ENCODE measurements around the gene HOXA3.

The HOXA3 gene

GRCh38 chr7:27107391-27108381 is 44.7 kb downstream of the HOXA3 start:
- Histone ChIP-seq H4K5ac (ENCODE audit: low read length) (no peak overlapping the region), H3K4me2 (ENCODE audit: low read length) (no peak overlapping the region), H2BK120ac (ENCODE audit: low read depth, low read length) (no peak overlapping the region), H3K4me3 (ENCODE audit: low read length) (no peak overlapping the region), H3K18ac (ENCODE audit: low read length) (no peak overlapping the region), H2BK5ac (ENCODE audit: low read length) (no peak overlapping the region), H4K8ac (ENCODE audit: low read depth, low read length) (no peak overlapping the region), H3K36me3 (ENCODE audit: control insufficient read depth, insufficient read depth, low read length) (no peaks in the 10 kb centered on the region), H2BK15ac (replicated peaks; ENCODE audit: low read depth) (no peak overlapping the region), H3K4ac (ENCODE audit: low read depth, low read length) (no peak overlapping the region), H3K9ac (ENCODE audit: low read length) (no peak overlapping the region), H3K27ac (ENCODE audit: low read depth, low read length) (no peak overlapping the region), H3K79me2 (ENCODE audit: control insufficient read depth, insufficient read depth, low read length) (no peaks in the 10 kb centered on the region), H2AK5ac (ENCODE audit: low read length) (no peak overlapping the region), H3K79me1 (ENCODE audit: low read length) (no peaks in the 10 kb centered on the region), H3K56ac (ENCODE audit: low read length) (no peak overlapping the region), H3K23ac (ENCODE audit: low read length) (no peak overlapping the region), H3K27me3 (ENCODE audit: insufficient read depth, low read length, poor library complexity) (peaks cover 88% of the 10 kb centered on the region), H3K4me1 (ENCODE audit: control insufficient read depth, low read depth, low read length) (no peaks in the 10 kb centered on the region)
- no peak for DNase-seq
- no CpG with 5 or more reads among the region's 47 CpGs for WGBS (ENCODE audit: extremely low coverage, insufficient coverage, low lambda C conversion rate)

- Histone ChIP-seq H2BK120ac (ENCODE audit: low read depth, low read length) (no peak overlapping the region), H3K79me2 (ENCODE audit: control insufficient read depth, insufficient read depth, low read length) (no peaks in the 10 kb centered on the region), H3K9ac (ENCODE audit: low read length) (no peak overlapping the region), H4K5ac (ENCODE audit: low read length) (no peak overlapping the region), H3K27me3 (ENCODE audit: insufficient read depth, low read length, poor library complexity) (peaks cover 91% of the 10 kb centered on the region), H2AK5ac (ENCODE audit: low read length) (no peak overlapping the region), H3K79me1 (ENCODE audit: low read length) (no peaks in the 10 kb centered on the region), H3K56ac (ENCODE audit: low read length) (no peak overlapping the region), H3K4me3 (ENCODE audit: low read length) (no peak overlapping the region), H2BK15ac (replicated peaks; ENCODE audit: low read depth) (no peak overlapping the region), H3K23ac (ENCODE audit: low read length) (no peak overlapping the region), H3K4me1 (ENCODE audit: control insufficient read depth, low read depth, low read length) (no peaks in the 10 kb centered on the region), H3K4ac (ENCODE audit: low read depth, low read length) (no peak overlapping the region), H3K4me2 (ENCODE audit: low read length) (no peak overlapping the region), H2BK5ac (ENCODE audit: low read length) (no peak overlapping the region), H3K36me3 (ENCODE audit: control insufficient read depth, insufficient read depth, low read length) (no peaks in the 10 kb centered on the region), H3K18ac (ENCODE audit: low read length) (no peak overlapping the region), H4K8ac (ENCODE audit: low read depth, low read length) (no peak overlapping the region), H3K27ac (ENCODE audit: low read depth, low read length) (no peak overlapping the region)
- no peak for DNase-seq
- no CpG with 5 or more reads among the region's 14 CpGs for WGBS (ENCODE audit: extremely low coverage, insufficient coverage, low lambda C conversion rate)
Observed at GRCh38 chr7:27106901-27107240, 45.5 kb downstream of the HOXA3 start.

- Histone ChIP-seq H3K36me3 (ENCODE audit: control insufficient read depth, insufficient read depth, low read length) (no peaks in the 10 kb centered on the region), H3K18ac (ENCODE audit: low read length) (no peak overlapping the region), H3K4me2 (ENCODE audit: low read length) (peak overlapping the region; percentile 28), H3K56ac (ENCODE audit: low read length) (no peak overlapping the region), H2BK5ac (ENCODE audit: low read length) (no peak overlapping the region), H3K79me2 (ENCODE audit: control insufficient read depth, insufficient read depth, low read length) (no peaks in the 10 kb centered on the region), H3K4me1 (ENCODE audit: control insufficient read depth, low read depth, low read length) (no peaks in the 10 kb centered on the region), H2AK5ac (ENCODE audit: low read length) (no peak overlapping the region), H4K5ac (ENCODE audit: low read length) (no peak overlapping the region), H2BK120ac (ENCODE audit: low read depth, low read length) (no peak overlapping the region), H3K23ac (ENCODE audit: low read length) (no peak overlapping the region), H3K27me3 (ENCODE audit: insufficient read depth, low read length, poor library complexity) (peaks cover 91% of the 10 kb centered on the region), H4K8ac (ENCODE audit: low read depth, low read length) (no peak overlapping the region), H3K4ac (ENCODE audit: low read depth, low read length) (no peak overlapping the region), H3K4me3 (ENCODE audit: low read length) (no peak overlapping the region), H3K9ac (ENCODE audit: low read length) (no peak overlapping the region), H3K79me1 (ENCODE audit: low read length) (no peaks in the 10 kb centered on the region), H3K27ac (ENCODE audit: low read depth, low read length) (no peak overlapping the region), H2BK15ac (replicated peaks; ENCODE audit: low read depth) (no peak overlapping the region)
- DNase-seq: peak; percentile 70
- WGBS (ENCODE audit: extremely low coverage, insufficient coverage, low lambda C conversion rate): no CpG with 5 or more reads among the region's 44 CpGs
Observed at GRCh38 chr7:27106181-27106900, 46.0 kb downstream of the HOXA3 start.

GRCh38 chr7:27105301-27106031 is 46.9 kb downstream of the HOXA3 start:
- H4K8ac ChIP-seq (ENCODE audit: low read depth, low read length): no peak overlapping the region
- H4K5ac ChIP-seq (ENCODE audit: low read length): no peak overlapping the region
- H3K4me1 ChIP-seq (ENCODE audit: control insufficient read depth, low read depth, low read length): no peaks in the 10 kb centered on the region
- H3K79me1 ChIP-seq (ENCODE audit: low read length): no peaks in the 10 kb centered on the region
- no peak overlapping the region for H2BK15ac ChIP-seq (replicated peaks; ENCODE audit: low read depth)
- no peak overlapping the region for H3K27ac ChIP-seq (ENCODE audit: low read depth, low read length)
- H3K27me3 ChIP-seq (ENCODE audit: insufficient read depth, low read length, poor library complexity): peaks cover 91% of the 10 kb centered on the region
- H3K56ac ChIP-seq (ENCODE audit: low read length): no peak overlapping the region
- H3K4ac ChIP-seq (ENCODE audit: low read depth, low read length): no peak overlapping the region
- no peak for DNase-seq
- no peak overlapping the region for H3K4me2 ChIP-seq (ENCODE audit: low read length)
- H2BK120ac ChIP-seq (ENCODE audit: low read depth, low read length): no peak overlapping the region
- no peak overlapping the region for H2AK5ac ChIP-seq (ENCODE audit: low read length)
- H3K4me3 ChIP-seq (ENCODE audit: low read length): no peak overlapping the region
- no peak overlapping the region for H2BK5ac ChIP-seq (ENCODE audit: low read length)
- no peaks in the 10 kb centered on the region for H3K36me3 ChIP-seq (ENCODE audit: control insufficient read depth, insufficient read depth, low read length)
- no peak overlapping the region for H3K18ac ChIP-seq (ENCODE audit: low read length)
- H3K23ac ChIP-seq (ENCODE audit: low read length): no peak overlapping the region
- H3K9ac ChIP-seq (ENCODE audit: low read length): no peak overlapping the region
- no CpG with 5 or more reads among the region's 13 CpGs for WGBS (ENCODE audit: extremely low coverage, insufficient coverage, low lambda C conversion rate)
- no peaks in the 10 kb centered on the region for H3K79me2 ChIP-seq (ENCODE audit: control insufficient read depth, insufficient read depth, low read length)

- no peak overlapping the region for H2BK120ac ChIP-seq (ENCODE audit: low read depth, low read length)
- peaks cover 87% of the 10 kb centered on the region for H3K27me3 ChIP-seq (ENCODE audit: insufficient read depth, low read length, poor library complexity)
- H3K23ac ChIP-seq (ENCODE audit: low read length): no peak overlapping the region
- no peaks in the 10 kb centered on the region for H3K4me1 ChIP-seq (ENCODE audit: control insufficient read depth, low read depth, low read length)
- H3K79me1 ChIP-seq (ENCODE audit: low read length): no peaks in the 10 kb centered on the region
- H3K18ac ChIP-seq (ENCODE audit: low read length): no peak overlapping the region
- H2BK15ac ChIP-seq (replicated peaks; ENCODE audit: low read depth): no peak overlapping the region
- no peak overlapping the region for H3K56ac ChIP-seq (ENCODE audit: low read length)
- no peak overlapping the region for H4K5ac ChIP-seq (ENCODE audit: low read length)
- no peak overlapping the region for H3K4me2 ChIP-seq (ENCODE audit: low read length)
- H3K9ac ChIP-seq (ENCODE audit: low read length): no peak overlapping the region
- no CpG with 5 or more reads among the region's 13 CpGs for WGBS (ENCODE audit: extremely low coverage, insufficient coverage, low lambda C conversion rate)
- H4K8ac ChIP-seq (ENCODE audit: low read depth, low read length): no peak overlapping the region
- H3K27ac ChIP-seq (ENCODE audit: low read depth, low read length): no peak overlapping the region
- no peaks in the 10 kb centered on the region for H3K79me2 ChIP-seq (ENCODE audit: control insufficient read depth, insufficient read depth, low read length)
- no peak for DNase-seq
- no peak overlapping the region for H2AK5ac ChIP-seq (ENCODE audit: low read length)
- H3K4ac ChIP-seq (ENCODE audit: low read depth, low read length): no peak overlapping the region
- no peak overlapping the region for H3K4me3 ChIP-seq (ENCODE audit: low read length)
- no peak overlapping the region for H2BK5ac ChIP-seq (ENCODE audit: low read length)
- H3K36me3 ChIP-seq (ENCODE audit: control insufficient read depth, insufficient read depth, low read length): no peaks in the 10 kb centered on the region
Observed at GRCh38 chr7:27104341-27105058, 47.9 kb downstream of the HOXA3 start.

All from mesendoderm (in vitro differentiated cells).